Stimulated activated memory B cell treated with anti-CD40 and anti-IgM and Interleukin-4, amounts not matched to agents 10 μg/mL and 1 μg/mL and 100 μg/mL, for 72 hours (primary cell): Measurements from ENCODE around the gene BAIAP2.

Experiments
- ATAC-seq: fragments of 150-1000 bp; cut with Tn5 transposase; 2 replicates; pipeline ENCODE4 v1.10.0; 2021
- H3K27ac Mint-ChIP-seq: one replicate; pipeline ENCODE4 v1.8.0; 2022; ENCODE audit warnings: mild to moderate bottlenecking, mixed read lengths
- H3K27me3 Mint-ChIP-seq: one replicate; pipeline ENCODE4 v1.8.0; 2022; ENCODE audit warnings: mixed read lengths
- H3K36me3 Mint-ChIP-seq: one replicate; pipeline ENCODE4 v1.8.0; 2022; ENCODE audit warnings: mixed read lengths
- H3K4me1 Mint-ChIP-seq: one replicate; pipeline ENCODE4 v1.8.0; 2022; ENCODE audit warnings: mixed read lengths
- H3K4me3 Mint-ChIP-seq: one replicate; pipeline ENCODE4 v1.8.0; 2022; ENCODE audit warnings: mild to moderate bottlenecking, moderate library complexity, mixed read lengths
- H3K9me3 Mint-ChIP-seq: one replicate; pipeline ENCODE4 v1.8.0; 2022; ENCODE audit warnings: mixed read lengths

Gene BAIAP2

GRCh38 chr17:81163051-81163695 lies 128.2 kb downstream of the BAIAP2 start:
- no peak for ATAC-seq
- no peak overlapping the region for H3K27ac Mint-ChIP-seq
- H3K27me3 Mint-ChIP-seq: peaks cover 78% of the 10 kb centered on the region
- H3K4me3 Mint-ChIP-seq: no peak overlapping the region
- peaks cover 16% of the 10 kb centered on the region for H3K4me1 Mint-ChIP-seq
- no peaks in the 10 kb centered on the region for H3K9me3 Mint-ChIP-seq
- no peaks in the 10 kb centered on the region for H3K36me3 Mint-ChIP-seq

DNA sequence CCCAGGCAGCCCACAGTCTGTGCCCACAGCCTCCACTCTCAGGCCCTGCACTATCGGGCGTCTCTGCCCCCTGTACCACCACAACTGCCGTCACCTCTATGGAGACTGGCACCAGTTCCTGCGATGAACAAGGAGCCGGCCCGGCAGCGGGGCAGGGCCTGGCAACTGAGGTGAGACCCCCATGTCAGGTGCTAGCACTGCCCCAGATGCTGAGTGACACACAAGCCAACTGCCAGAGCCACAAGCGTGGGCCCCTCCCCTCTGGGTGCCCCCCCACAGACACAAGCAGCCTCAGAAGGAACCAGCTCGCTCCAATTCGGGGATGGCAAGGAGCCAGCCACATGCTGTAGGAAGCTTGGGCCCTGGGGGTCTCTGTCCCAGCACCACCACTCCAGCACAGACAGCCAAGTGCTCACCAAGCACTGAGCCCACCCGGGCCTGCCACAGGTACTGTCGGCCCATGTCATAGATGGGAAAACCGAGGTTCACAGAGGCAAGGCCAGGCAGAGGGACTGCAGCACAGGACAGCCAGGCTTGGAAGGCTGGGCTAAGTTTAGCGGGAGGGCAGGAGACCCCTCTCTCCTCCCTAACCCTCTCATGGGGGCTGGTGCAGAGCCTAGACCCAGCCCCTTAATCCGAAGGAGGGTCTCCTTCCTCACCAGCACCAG lies 128.9 kb downstream of the BAIAP2 start:
- Mint-ChIP-seq H3K36me3 (no peaks in the 10 kb centered on the region), H3K9me3 (no peaks in the 10 kb centered on the region), H3K27ac (no peak overlapping the region), H3K4me3 (no peak overlapping the region), H3K4me1 (peaks cover 16% of the 10 kb centered on the region), H3K27me3 (peaks cover 73% of the 10 kb centered on the region)
- no peak for ATAC-seq

DNA sequence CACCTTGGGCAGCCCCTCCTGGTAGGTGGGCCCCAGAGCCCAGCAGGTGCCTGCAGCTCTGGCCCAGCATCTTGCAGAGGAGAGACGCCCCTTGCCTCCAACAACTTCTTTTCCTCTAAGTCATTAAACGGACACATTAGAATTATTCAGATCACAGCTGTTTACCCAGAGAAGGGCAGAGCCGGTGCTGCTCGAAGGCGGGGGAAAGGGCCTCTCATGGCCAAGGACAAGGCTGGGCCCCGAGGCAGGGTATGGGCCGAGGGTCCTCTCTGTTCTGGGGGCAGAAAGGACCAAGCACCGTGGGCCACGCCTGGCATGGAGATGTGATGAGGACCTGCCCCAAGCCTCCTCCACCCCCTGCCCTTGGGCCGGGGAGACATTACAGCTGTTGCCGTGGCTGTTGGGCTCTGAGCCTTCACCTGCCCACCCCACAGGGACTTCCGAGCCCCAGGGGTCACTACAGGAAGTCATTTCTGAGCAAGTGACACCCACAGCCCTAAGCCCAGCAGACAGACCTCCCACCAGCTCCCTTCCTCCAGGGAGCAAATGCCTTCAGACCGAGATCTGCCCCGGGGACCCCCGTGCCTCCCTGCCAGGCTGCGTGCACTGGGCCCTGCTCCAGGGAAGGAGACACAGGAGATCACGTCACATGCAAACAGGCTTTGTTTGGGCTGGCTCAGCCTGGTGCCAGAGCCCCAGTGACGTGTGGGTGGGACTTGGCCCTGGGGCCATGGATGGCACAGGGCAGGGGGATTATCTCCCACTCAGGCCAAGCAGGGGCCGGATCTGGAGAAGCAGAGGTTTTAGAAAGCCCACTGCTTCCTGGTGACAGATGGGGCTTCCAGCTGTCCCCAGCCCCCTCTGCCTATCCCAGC lies 129.7 kb downstream of the BAIAP2 start:
- H3K27ac Mint-ChIP-seq: no peak overlapping the region
- H3K27me3 Mint-ChIP-seq: peaks cover 67% of the 10 kb centered on the region
- no peaks in the 10 kb centered on the region for H3K36me3 Mint-ChIP-seq
- H3K4me3 Mint-ChIP-seq: no peak overlapping the region
- no peaks in the 10 kb centered on the region for H3K9me3 Mint-ChIP-seq
- no peak for ATAC-seq
- H3K4me1 Mint-ChIP-seq: peaks cover 16% of the 10 kb centered on the region

DNA sequence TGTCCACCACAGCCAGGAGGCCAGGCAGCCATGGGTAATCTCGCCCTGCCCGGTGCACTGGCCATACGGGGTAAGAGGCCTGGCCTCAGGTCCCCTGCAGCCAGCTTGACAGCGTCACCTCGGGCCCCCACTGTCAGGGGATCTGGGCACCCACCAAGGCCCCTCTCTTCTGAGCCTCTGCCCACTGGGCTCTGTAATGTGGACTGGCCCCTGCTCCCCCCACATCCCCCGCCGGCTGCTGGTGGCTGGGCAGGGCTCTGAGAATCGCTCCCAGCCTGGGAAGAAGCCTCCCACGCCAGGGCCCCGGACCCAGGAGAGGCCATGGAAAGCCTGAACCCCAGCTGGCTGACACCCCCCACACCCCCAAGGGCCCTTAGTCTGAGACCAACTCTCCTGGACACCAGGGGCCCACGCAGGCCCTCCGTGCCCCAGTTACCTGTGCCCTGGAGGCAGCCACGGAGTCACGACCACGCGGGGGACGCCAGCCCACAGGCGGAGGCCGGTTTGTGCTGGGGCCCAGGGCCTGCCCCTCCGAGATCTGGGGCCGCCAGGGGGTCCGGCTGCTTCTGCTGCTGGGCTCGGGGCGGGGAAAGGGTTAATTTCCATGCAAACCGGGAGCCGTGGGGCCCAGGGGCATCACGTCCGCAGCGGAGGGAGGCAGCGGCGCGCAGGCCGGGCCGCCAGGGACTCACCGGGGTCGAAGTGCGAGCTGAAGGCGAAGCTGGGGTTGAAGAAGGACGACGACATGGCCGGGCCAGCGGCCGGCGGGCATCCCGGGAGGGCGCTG lies 130.5 kb downstream of the BAIAP2 start, which contains the start of gene PVALEF:
Gene PVALEF, plus strand, starts transcription at position 262 of the 787 bp plus-strand sequence. CDS start 15,720 bp downstream, outside the sequence.
- H3K27ac Mint-ChIP-seq: no peak within 1 kb of the TSS
- no peaks in the 10 kb centered on the region for H3K36me3 Mint-ChIP-seq
- peaks cover 62% of the 10 kb centered on the region for H3K27me3 Mint-ChIP-seq
- H3K4me1 Mint-ChIP-seq: peaks cover 14% of the 10 kb centered on the region
- no peak within 1 kb of the TSS for H3K4me3 Mint-ChIP-seq
- H3K9me3 Mint-ChIP-seq: no peaks in the 10 kb centered on the region
- ATAC-seq: no peak

DNA sequence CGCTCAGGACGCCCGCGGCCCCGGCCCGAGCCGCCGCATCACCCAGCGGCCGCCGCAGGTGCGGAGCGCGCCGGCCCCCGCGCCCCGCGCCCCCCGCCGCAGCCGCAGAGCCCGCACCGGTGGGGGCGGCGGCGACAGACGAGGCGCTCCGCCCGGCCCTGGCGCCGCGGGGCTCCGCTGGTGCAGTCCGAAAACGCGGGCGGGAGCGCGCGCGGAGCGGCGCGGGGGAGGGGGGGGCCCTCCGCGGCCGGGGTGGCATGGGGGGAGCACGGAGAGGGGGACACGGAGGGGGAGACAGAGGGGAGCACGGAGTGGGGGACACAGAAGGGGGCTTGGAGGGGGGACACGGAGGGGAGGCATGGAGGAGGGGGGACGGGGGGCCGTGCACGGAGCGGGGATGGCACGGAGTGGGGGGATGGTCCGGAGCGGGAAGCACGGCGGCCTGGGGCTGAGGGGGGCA lies 131.1 kb downstream of the BAIAP2 start, which contains the start of gene AATK:
Gene AATK, minus strand, starts transcription at position 189 of the 460 bp plus-strand sequence. CDS start 229 bp downstream, outside the sequence.
- Mint-ChIP-seq H3K4me1 (peaks cover 8% of the 10 kb centered on the region), H3K4me3 (no peak within 1 kb of the TSS), H3K36me3 (no peaks in the 10 kb centered on the region), H3K27ac (no peak within 1 kb of the TSS), H3K9me3 (no peaks in the 10 kb centered on the region), H3K27me3 (peaks cover 56% of the 10 kb centered on the region)
- no peak for ATAC-seq
